ENCODE measurements around the gene NPIPA3. TPM values are rescaled to one million over a fixed set of nuclear protein-coding genes. Genes with fewer than 3 reads are reported as not detected.
"Not testable (repeated sequence)": the region's sequence is repeated elsewhere in the genome, so short reads cannot be mapped to it uniquely, and the experiment has no call there.

The NPIPA3 gene
- total RNA-seq, 1 donor from 2014 or later = 3.2 TPM

DNA sequence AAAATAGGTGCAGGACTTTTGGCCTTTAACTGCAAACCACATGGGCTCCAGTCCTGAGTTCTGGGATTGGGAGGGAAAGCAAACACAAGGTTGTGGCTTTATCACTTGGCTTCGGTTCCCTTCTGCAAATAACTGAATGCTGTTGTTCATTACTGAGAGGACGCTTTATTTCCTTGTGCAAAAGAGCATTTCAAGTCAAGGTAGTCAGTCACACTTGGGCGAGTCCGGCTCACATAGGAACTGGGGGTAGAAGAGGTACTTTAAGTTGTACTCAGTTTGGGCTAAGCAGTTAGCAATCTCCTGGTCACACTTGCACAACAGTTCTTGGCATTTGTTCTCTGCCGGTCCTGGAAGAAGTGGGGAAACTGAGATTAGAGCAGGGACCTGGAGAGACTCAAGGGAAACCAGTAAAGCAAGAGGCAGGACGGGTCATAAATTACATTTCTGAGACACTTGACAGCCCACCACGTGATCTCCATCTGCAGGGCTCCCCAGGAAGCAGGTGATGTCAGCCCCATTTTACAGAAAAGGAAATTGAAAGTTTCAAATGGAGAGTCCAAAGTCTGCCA lies 30.7 kb upstream of the NPIPA3 start:
- TF ChIP-seq, protein P1, sequence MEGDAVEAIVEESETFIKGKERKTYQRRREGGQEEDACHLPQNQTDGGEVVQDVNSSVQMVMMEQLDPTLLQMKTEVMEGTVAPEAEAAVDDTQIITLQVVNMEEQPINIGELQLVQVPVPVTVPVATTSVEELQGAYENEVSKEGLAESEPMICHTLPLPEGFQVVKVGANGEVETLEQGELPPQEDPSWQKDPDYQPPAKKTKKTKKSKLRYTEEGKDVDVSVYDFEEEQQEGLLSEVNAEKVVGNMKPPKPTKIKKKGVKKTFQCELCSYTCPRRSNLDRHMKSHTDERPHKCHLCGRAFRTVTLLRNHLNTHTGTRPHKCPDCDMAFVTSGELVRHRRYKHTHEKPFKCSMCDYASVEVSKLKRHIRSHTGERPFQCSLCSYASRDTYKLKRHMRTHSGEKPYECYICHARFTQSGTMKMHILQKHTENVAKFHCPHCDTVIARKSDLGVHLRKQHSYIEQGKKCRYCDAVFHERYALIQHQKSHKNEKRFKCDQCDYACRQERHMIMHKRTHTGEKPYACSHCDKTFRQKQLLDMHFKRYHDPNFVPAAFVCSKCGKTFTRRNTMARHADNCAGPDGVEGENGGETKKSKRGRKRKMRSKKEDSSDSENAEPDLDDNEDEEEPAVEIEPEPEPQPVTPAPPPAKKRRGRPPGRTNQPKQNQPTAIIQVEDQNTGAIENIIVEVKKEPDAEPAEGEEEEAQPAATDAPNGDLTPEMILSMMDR (IDR thresholded peaks at IDR 0.05) = no peak
- peak; percentile 67 for DNase-seq
- H3K9me3 ChIP-seq = no peaks in the 10 kb centered on the region
- peaks cover 4% of the 10 kb centered on the region for H3K4me1 ChIP-seq
- intact Hi-C loops (cut with DNase I) = no loop called here
- H3K36me3 ChIP-seq = peaks cover 11% of the 10 kb centered on the region
- H3K4me3 ChIP-seq = no peak overlapping the region
- no peak overlapping the region for H3K27ac ChIP-seq
- peak; percentile 87 for ATAC-seq
- H3K27me3 ChIP-seq = no peaks in the 10 kb centered on the region

DNA sequence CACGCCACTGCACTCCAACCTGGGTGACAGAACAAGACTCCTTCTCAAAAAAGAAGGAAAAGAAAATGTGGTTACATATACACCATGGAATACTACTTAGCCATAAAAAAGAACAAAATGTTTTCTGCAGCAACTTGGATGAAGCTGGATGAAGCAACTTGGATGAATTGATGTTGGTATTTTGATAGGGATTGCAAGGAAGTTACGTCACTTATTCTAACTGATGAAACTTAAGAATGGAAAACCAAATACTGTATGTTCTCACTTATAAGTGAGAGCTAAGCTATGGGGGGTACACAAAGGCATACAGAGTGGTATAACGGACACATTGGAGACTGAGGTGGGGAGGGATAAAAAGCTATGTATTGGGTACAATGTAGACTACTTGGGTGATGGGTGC lies 26.6 kb upstream of the NPIPA3 start:
- ATAC-seq = no peak
- peaks cover 4% of the 10 kb centered on the region for H3K4me1 ChIP-seq
- H3K36me3 ChIP-seq = no peaks in the 10 kb centered on the region
- TF ChIP-seq, protein P1 (IDR thresholded peaks at IDR 0.05) = no peak
- intact Hi-C loops (cut with DNase I) = no loop called here
- H3K9me3 ChIP-seq = no peaks in the 10 kb centered on the region
- DNase-seq = no peak
- no peak overlapping the region for H3K4me3 ChIP-seq
- H3K27me3 ChIP-seq = no peaks in the 10 kb centered on the region
- no peak overlapping the region for H3K27ac ChIP-seq

DNA sequence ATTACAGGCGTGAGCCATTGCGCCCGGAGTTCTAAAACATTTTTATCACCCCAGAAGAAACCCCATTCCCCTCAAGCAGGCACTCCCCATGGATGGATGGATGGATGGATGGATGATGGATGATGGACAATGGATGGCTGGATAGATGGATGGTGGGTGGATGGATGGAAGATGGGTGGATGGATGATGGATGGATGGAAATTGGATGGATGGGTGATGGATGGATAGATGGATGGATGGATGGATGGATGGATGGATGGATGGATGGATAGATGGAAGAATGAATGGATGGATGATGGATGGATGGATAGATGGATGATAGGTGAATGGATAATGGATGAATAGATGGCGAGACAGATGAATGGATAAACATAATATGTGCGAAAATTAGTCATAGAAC lies 25.6 kb upstream of the NPIPA3 start:
- Histone ChIP-seq H3K4me1 (peaks cover 4% of the 10 kb centered on the region), H3K27ac (no peak overlapping the region), H3K36me3 (no peaks in the 10 kb centered on the region), H3K4me3 (no peak overlapping the region), H3K9me3 (no peaks in the 10 kb centered on the region), H3K27me3 (no peaks in the 10 kb centered on the region)
- intact Hi-C loops (cut with DNase I) = no loop called here
- ATAC-seq (no peak), DNase-seq (no peak)
- TF ChIP-seq, protein P1 (IDR thresholded peaks at IDR 0.05) = no peak

DNA sequence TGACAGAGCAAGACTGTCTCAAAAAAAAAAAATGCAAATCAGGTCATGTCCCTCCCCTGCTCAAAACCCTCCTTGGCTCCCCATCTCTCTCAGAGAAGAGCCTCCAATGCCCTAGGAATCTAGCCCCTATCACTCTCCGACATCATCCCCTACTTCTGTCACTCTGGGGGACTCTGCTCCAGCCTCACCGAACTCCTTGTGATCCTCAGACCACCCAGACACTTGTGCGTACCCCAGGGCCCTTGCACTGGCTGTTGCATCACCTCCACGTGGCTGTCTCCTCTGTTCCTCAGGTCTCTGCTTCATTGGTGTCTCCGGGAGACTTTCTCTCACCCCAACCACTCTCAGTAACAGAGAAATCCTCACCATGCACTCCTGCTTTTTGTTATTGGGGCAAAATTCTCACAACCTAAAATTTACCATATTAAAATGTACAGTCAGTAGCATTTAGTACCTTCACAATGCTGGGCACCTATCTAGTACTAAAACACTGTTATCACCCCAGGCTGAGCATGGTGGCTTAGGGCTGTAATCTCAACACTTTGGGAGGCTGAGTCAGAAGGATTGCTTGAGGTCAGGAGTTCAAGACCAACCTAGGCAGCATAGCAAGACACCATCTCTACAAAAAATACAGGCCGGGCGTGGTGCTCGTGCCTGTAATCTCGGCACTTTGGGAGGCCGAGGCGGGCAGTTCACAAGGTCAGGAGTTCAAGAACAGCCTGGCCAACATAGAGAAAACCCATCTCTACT lies 24.3 kb upstream of the NPIPA3 start:
- no peak for DNase-seq
- Histone ChIP-seq H3K27me3 (no peaks in the 10 kb centered on the region), H3K4me1 (no peaks in the 10 kb centered on the region), H3K9me3 (no peaks in the 10 kb centered on the region), H3K4me3 (no peak overlapping the region), H3K27ac (no peak overlapping the region), H3K36me3 (no peaks in the 10 kb centered on the region)
- ATAC-seq = no peak
- intact Hi-C loops (cut with DNase I) = no loop called here
- TF ChIP-seq, protein P1 (IDR thresholded peaks at IDR 0.05) = no peak

DNA sequence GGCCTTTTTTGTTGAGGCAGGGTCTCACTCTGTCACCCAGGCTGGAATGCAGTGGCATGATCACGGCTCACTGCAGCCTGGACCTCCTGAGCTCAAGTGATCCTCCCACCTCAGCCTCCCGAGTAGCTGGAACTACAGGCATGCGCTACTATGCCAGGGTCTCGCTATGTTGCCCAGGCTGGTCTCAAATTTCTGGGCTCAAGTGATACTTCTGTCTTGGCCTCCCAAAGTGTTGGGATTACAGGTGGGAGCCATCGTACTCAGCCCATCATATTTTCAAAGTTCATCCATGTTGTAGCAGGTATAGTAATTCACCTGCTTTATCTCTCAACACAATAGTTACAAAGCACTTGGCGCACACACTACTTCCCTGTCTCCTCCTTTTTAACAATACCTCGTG lies 22.8 kb upstream of the NPIPA3 start:
- H3K27me3 ChIP-seq; H3K9me3 ChIP-seq; H3K27ac ChIP-seq; H3K36me3 ChIP-seq; H3K4me3 ChIP-seq; H3K4me1 ChIP-seq; ATAC-seq; intact Hi-C loops (cut with DNase I): not testable (repeated sequence)
- DNase-seq = peak; percentile 15

DNA sequence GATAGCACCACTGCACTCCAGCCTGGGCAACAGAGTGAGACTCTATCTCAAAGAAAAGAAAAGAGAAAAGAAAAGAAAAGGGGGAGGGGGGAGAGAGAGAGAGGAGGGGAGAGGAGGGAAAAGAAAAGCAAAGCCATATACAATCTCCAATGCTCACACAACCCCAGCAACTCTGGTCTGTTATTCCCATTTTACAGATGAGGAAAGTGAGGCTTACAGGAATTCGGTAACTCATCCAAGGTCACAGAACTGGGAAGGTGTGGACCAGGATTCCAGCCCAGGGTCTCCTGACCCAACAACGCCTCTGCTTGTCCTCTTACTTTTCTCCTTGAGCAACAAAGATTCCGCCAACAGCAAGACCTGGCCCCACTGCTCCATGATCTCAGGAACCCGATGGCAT lies 22.1 kb upstream of the NPIPA3 start:
- no peak overlapping the region for H3K4me3 ChIP-seq
- no peaks in the 10 kb centered on the region for H3K27me3 ChIP-seq
- H3K27ac ChIP-seq = no peak overlapping the region
- H3K9me3 ChIP-seq = no peaks in the 10 kb centered on the region
- H3K36me3 ChIP-seq = no peaks in the 10 kb centered on the region
- intact Hi-C loops (cut with DNase I) = no loop called here
- DNase-seq (no peak), ATAC-seq (no peak)
- no peaks in the 10 kb centered on the region for H3K4me1 ChIP-seq
- TF ChIP-seq, protein P1 (IDR thresholded peaks at IDR 0.05) = no peak
